SK-N-DZ (cell line): ENCODE results near the gene SLC25A29.

Experiments
- DNase-seq: peaks from one replicate; pipeline ENCODE4 v3.0.0-alpha.2; 2015; ENCODE audit warnings: low spot score

The SLC25A29 gene

DNA sequence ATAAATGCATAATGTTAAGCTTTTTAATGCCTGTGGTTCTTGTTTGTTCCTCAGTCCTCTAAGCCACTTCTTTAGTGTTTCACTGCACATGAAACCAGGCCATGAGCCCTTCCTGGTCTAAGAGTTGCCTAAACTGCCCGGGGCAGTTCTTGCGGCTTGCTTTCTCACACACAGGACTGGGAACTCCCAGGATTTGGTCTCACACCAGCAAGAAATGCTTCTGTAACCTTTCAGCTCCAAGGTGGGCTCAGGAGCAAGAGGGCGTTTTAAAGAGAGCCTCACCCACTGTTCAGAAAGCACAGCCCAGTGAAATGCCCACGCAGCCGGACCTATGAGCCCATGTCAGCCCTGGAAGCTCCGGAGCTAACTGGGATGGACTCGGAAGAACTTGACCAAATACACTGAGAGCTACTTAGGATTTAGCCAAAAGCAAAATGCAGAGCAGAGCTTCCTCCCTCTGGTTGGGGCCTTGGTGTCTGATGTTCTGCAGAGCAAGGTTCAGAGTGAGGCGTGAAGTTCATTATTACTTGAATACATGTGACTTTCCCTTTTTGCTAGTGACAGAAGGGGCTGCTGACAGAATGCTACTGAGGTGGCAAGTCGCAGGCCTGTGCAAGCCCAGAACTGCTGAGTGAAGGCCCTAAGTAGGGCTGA is 23.4 kb downstream of the SLC25A29 start:
- DNase-seq = no peak

DNA sequence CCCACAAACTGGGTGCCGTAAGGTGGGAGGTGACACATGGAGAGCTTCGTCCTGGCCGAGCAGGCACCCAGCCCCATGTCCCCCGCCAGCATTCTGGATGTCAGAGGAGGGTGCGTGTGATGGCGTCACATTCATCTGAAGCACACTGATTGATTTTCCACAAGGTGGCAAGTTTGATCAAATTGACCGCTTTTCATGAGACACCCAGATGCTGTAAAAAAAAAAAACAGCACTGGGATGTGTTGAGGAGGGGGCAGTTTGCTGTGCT is 24.2 kb downstream of the SLC25A29 start:
- DNase-seq = no peak

DNA sequence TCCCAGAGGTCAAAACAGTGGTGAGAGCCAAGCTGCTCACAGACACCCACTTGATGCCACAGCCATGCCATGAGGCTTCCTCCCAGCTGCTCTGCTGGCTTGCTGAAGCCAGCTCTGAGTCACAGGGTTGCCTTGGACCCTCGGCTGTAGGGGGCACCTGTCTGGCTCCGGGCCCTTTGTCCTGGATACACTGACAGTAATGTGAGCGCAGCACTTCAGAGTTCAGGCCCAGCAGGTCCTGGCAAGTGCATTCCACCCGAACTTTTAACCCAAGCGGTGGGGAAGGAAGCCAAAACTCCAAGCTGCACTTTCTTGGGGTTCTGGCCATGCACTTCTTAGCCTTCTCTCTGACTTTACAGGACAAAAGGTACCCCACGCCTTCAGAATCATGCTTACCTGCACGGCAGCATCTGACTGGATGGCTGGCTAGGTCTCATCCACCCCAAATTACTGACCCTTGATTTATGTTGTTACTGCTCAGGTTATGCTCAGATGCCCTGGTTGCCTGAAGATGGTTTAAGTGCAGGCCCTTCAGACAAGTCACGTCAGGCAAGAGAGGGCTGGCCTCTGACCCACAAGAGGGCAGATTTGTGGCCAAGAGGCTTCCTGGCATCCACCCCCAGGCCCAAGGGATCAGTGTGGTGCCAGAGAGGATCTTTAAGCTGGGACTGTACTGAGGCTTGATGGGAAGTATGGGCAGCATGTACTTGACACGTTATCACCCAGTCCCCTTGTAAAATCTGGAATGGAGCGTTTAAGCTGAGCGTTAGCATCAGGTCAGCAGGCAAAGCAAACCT is 24.8 kb downstream of the SLC25A29 start:
- no peak for DNase-seq

DNA sequence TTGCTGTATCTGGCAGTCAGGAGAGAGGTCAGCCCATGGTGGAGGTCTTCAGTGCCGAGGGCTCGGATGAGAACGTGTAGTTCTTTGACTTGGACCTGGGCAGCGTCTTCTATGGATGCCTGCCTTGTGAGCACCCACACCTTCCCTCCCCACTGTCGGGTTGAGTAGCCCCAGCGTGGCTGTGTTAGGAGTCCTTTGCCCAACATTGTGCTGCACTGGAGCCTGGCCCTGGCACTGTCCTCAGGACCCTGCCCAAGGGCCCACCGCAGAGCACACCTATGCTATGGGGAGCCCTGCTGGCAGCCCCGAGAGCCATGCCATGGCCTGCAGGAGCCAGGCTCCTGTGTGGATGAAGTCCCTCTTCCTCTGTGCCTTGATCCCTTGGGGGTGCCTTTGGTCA is 26.7 kb downstream of the SLC25A29 start:
- no peak for DNase-seq

DNA sequence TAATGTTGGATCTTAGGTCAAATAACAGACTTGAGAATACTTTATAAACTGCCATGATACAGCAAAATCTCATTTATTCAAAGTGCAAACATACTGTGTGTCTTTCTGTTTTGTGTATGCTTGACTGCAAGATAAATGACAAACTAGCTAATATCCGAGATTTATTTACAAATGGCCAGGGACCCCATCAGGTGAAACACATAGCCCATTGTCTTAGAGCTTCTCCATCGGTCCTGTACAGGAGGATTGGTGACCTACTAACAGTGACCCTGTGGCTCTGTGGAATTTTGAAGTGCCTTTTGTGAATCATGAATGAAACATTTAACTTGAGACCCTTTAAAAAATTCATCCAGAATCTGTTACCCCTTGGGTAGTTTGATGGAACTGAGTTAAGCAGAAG is 27.1 kb downstream of the SLC25A29 start:
- no peak for DNase-seq

DNA sequence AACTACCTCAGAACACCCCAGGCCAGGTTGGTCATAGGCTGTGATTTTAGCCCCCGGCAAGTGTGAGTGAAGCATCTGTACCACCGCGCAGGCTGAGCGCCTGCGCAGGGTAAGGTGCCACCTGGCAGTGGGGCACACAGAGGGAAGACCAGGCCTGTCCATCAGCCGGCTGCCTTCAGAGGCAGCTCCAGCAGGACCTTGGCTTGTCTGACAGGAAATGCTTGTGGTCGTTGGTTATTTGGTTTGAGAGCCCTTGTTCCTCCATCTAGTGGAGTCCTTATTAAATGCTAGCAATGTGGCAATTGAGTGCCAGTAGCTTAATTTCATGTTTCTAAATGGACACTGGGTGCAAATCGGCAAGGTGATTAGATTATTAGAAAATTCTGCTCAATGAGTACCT is 27.5 kb downstream of the SLC25A29 start:
- DNase-seq = no peak

DNA sequence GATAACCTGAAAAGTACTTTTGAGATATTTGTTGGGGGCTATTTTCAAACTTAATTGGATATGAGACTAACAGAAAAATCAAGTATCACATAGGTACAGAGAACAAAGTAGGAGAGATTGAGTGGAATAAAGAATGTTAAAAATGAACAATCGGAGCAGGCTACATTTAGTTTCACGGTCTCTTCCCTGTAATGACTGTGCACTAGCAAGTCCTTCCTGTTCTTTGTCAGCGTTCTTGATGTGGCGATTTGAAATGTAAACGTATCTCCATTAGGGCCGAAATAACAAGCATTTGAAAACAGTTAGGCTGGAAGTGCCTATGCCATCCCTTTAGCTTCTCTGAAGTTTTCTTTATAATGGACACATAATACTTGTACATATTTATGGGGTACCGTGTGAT is 31.0 kb downstream of the SLC25A29 start:
- no peak for DNase-seq

DNA sequence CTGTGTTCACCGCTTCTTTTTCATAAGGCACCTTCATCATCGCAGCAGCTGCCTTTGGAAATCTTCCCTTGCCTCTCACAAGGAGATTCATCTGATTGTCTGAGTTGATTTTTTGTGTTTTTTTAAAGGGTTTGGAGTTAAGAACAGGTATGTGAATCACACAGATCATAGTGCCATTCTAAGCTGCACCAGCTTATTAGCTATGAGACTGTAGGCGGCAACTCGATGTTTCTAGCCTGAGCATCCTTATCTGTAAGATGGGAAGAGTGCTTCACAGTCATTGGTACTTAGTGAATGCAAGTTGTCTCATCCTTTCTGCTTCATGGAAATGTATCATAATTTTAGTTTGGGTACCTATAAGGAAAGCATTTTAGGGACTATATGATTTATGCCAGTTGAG is 32.0 kb downstream of the SLC25A29 start:
- DNase-seq = no peak

DNA sequence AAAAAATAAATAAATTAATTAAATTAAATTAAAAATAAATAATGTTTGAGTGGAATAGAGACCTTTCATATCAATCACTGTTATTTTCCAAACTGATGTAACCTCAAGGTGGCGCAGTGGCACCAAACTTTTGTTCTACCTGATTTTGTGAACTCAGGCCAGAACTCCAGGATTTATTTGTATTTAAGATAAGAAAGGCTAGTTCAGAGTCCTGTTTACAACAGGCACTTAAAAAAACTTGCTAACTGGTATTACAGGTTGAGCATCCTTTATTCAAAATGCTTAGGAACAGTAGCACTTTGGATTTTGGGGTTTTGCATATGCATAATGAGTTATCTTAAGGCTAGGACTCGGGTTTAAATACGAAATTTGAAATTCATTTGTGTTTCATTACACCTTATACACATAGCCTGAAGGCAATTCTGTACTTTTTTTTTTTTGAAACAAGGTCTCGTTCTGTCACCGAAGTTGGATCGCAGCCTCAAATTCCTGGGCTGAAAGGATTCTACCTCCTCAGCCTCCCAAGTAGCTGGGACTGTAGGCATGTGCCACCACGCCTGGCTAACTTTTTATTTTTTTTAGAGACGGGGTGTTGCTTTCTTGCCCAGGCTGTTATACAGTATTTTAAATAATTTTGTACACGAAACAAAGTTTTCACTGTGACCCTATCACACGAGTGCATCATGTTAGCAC is 34.9 kb downstream of the SLC25A29 start:
- no peak for DNase-seq

DNA sequence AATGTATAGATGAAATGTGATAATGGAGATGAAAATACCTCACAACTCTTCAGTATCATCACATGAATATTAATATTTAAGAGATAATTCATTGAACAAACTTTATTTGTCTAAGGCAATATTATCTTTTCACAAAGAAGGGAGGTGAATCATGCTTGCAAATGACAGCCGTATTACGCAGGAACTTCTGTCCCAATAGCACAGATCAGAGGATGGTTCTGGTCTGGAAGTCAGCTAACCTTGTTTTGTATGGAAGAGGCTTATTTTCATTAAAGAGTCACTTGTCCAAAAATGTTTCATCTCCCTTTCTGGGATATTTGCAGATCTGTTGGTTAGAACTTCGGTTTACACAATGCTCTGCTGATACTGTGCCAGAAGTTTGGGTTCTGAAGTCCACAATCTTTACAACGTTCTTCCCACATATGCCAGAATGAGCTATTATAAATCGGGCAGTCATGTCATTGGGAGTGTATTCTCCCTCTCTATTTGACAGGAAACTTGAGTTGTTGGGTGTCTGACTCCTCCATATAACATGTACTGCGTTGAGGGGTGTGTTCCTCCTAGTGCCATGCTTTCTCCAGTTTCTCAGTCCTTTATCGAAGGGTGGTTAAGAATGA is 37.5 kb downstream of the SLC25A29 start:
- DNase-seq = no peak

DNA sequence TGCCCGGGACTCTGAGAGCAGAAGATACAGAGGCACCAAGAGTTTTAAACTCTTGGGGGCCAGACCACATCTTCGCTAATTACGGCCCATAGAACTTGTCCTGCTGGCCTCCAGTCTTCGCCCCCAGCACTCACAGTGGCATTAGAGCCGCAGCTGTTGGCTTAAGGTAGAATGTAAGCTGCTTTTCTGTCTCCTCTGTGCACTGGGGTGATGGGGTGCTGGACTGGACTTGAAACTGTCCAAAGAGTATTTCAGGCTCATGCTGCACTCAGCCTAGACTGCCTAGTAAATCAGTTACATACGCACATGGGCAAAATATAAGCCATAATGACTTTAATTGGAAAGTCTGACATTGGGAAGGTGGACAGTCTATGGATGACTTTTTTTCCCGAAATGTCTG is 38.3 kb downstream of the SLC25A29 start:
- DNase-seq = no peak

DNA sequence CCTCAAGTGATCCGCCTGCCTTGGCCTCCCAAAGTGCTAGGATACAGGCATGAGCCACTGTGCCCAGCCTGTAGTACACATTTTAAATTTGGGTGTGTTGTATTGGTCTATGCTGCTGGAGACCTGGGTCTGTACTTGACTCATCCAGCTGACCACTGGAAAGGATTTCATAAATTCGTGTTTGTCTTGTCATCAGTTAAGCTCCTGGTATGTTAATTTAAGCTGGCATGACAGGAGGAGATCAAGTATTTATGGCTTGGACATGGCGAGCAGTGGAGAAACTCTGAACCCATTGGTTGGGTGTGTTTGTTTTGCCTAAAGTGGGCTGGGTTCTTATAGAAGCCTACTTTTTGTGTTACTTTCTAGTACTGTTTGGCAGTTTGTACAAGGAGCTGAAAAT is 43.1 kb downstream of the SLC25A29 start:
- DNase-seq = no peak

DNA sequence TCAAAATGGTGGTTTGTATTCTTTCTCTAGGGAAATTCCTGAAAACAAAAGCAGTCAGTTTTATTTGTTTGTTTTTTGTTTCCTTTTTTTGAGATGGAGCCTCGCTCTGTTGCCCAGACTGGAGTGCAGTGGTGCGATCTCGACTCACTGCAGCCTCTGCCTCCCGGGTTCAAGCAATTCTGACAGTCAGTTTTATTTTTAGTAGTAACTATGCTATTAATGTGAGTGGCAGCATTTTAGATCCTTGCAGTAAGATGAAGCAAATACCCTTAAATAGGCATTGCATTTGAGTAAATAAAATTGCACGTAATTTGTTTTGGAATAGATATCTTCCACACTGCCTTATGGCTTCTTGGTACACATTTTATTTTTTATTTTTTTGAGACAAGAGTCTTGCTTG is 43.7 kb downstream of the SLC25A29 start:
- DNase-seq = no peak

DNA sequence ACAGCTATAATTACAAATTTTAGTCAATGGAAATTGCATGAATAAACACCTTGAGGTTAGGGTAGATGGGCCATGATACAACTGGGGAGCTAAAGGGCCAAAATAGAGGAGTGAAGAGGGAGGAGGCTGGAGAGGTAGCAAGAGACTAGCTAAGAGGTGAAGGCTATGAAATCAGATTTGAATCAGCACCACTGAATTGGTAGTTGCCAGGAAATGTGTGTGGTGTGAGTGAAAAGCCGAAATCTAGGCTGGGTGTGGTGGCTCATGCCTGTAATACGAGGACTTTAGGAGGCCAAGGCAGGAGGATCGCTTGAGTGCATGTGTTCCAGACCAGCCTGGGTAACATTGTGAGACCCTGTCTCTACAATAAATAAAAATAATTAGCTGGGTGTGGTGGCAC is 44.6 kb downstream of the SLC25A29 start:
- DNase-seq = no peak

DNA sequence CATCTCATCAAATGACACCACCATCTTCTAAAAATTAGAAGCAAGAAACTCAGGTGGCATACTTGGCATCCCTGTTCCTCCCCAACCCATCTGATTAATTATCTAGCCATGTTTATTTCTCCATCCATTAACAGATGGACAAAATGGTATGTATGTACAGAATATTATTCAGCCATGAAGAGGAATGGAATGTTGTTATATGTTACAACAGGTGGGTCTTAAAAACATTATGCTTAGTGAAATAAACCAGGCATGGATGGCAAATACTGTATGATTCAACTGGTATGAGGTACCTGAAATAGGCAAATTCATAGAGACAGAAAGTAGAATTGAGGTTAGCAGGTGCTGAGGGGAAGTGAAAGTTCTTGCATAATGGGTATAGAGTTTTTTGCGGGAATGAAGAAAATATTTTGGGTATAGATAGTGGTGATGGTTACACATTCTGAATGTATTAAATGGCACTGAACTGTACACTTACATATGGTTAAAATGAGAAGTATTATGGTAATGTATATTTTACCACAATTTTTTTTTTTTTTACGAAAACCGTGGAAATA is 49.8 kb downstream of the SLC25A29 start:
- DNase-seq = no peak

DNA sequence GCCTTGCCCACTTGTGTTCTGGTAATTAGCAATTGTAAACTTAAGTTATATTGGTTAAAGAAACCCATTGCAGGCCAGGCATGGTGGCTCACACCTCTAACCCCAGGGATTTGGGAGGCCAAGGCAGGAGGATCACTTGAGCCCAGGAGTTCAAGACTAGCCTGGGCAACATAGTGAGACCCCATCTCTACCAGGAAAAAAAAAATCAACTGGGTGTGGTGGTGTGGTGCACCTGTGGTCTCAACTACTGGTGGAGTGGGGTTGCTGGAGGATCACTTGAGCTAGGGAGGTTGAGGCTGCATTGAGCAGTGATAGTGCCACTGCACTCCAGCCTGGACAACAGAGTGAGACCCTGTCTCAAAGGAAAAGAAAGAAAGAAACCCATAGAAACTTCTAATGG is 53.6 kb downstream of the SLC25A29 start:
- DNase-seq = no peak

DNA sequence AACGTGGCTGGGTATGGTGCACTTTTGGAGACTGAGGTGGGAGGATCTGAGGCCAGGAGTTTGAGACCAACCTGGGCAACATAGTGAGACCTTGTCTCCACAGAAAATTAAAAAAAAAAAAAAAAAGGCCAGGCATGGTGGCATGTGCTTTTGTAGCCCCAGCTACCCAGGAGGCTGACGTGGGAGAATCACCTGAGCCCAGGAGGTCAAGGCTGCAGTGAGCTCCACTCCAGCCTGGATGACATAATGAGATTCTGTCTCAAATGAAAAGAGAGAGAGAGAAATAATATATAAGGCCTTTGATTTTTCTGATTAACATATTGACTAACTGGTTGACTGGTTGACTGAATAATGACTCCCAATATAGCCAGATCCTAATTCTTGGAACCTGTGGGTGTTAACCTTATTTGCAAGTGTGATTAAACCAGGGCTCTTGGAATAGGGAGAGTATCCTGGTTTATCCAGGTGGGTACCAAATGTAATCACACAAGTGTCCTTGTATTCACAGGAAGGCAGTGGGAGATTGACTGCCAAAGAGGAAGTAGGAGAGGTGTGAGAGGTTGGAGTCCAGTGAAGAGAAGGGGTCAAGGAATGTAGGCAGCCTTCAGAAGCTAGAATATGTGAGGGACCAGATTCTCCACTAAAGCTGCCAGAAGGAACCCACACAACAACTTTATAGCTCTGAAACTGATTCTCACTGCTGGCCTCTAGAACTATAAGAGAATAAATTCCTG is 55.3 kb downstream of the SLC25A29 start:
- DNase-seq = no peak

DNA sequence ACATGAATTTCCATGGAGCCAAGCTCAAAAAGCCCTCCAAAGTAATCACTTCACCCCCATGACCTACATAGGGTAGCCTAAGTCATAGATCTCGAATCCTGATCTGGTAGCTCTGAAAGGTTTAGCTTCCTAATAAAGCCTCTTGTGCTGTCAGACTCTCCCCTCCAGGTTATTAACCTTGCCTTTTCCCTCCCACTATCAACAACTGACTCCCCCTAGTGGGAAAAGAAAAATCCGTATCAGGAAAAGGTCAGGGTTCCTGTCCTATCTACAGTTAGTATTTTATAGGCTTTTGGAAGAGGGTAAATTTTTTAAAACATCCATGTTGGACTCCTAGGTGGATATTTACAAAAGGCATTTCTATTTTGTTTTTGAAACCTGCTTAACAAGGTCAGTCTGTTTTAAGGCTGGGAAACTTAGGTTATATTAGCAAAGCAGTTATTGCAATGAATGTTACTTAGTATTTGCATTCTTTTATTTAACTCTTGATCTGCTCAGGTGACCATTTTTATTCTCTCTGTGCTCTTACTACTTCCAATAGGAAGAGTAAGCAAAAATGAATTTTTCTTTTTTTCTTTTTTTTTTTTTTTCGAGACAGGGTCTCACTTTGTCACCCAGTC is 59.3 kb downstream of the SLC25A29 start:
- peak; percentile 57 for DNase-seq

DNA sequence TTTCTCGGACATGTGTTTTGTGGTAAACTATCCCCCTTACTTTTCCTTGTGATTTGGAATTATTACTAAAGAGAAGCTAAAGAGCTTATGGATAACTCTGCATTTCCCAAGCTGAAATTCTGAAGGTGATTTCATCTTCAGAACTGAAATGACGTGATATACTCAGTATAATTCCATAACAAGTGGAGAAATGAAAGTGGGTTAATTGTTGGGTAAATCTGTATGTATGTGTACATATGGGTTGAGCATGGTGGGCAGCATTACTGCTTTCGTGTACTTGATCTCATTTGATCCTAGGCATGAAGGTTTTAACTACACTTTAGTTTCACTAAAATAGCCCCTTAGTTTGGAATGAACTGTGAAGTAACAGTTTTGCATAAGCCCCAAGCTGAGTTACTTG is 63.2 kb downstream of the SLC25A29 start:
- DNase-seq = no peak

DNA sequence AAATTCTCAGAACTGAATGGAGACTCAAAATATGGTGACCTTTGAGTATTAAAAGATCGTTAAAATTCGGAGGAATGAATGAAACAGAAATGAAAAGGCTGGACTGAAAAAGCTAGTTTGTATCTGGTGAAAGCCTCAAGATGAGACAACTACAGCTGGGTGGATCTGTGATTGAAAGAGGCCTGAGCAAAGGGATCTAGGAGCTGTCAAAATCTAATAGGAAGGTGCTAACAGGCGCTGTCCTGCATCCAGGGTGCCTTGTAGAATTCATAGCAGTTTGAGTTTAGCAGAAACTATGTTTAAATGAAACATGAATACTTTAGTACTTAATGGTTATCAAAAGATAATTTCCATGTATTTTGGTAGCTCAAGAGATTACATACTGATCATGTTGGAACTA is 65.0 kb downstream of the SLC25A29 start:
- DNase-seq = no peak
